ENCODE results near the gene CD209. TPM values are rescaled to one million over a fixed set of nuclear protein-coding genes. Genes with fewer than 3 reads are reported as not detected.

CD209 gene
- total RNA-seq, 1 experiment from 2014 or later: not detected

GRCh38 chr19:7744199-7744786, 3.0 kb downstream of the CD209 start:
- no peak overlapping the region for H3K4me3 ChIP-seq (ENCODE audit: low read depth in 2 of 2, low read length in 2 of 2)
- H3K27me3 ChIP-seq (ENCODE audit: control insufficient read depth, insufficient read depth, low read length): no peaks in the 10 kb centered on the region
- ChIA-PET CTCF (no interaction called here), POLR2A (no interaction called here)
- H3K27ac ChIP-seq (ENCODE audit: low read length): no peak overlapping the region
- no peaks in the 10 kb centered on the region for H3K4me1 ChIP-seq (ENCODE audit: control insufficient read depth, insufficient read depth, low read length)
- TF ChIP-seq REST (IDR thresholded peaks at IDR 0.05; ENCODE audit: insufficient read depth in 1 of 2, low read depth in 2 of 2, low read length in 1 of 2) (no peak), POLR2AphosphoS5 (IDR thresholded peaks at IDR 0.05; ENCODE audit: low read depth, low read length) (no peak), TCF7L2 (IDR thresholded peaks at IDR 0.05; ENCODE audit: low read depth, low read length) (no peak), CTCF (IDR thresholded peaks at IDR 0.05) (no peak), SIN3A (IDR thresholded peaks at IDR 0.05; ENCODE audit: borderline replicate concordance, insufficient read depth, low read depth, low read length) (no peak)
- ATAC-seq (no peak), DNase-seq (ENCODE audit: low read depth, low spot score) (no peak)
- no peaks in the 10 kb centered on the region for H3K9me3 ChIP-seq (ENCODE audit: control insufficient read depth, insufficient read depth, low read depth, low read length)
- no peaks in the 10 kb centered on the region for H3K36me3 ChIP-seq (ENCODE audit: control insufficient read depth, insufficient read depth, low read length)
- in situ Hi-C loops (cut with HindIII; ENCODE audit: low pct_unique_long_range_greater_than_20kb, low sequenced_read_pairs): no loop called here
- intact Hi-C loops (cut with micrococcal nuclease; ENCODE audit: unreplicated experiment): no loop called here
- BruUV-seq (replicated peaks): no TSS peak

GRCh38 chr19:7743425-7743841, 3.9 kb downstream of the CD209 start:
- H3K4me3 ChIP-seq (ENCODE audit: low read depth in 2 of 2, low read length in 2 of 2): no peak overlapping the region
- DNase-seq (ENCODE audit: low read depth, low spot score) (no peak), ATAC-seq (no peak)
- no peaks in the 10 kb centered on the region for H3K27me3 ChIP-seq (ENCODE audit: control insufficient read depth, insufficient read depth, low read length)
- no peaks in the 10 kb centered on the region for H3K36me3 ChIP-seq (ENCODE audit: control insufficient read depth, insufficient read depth, low read length)
- TF ChIP-seq SIN3A (IDR thresholded peaks at IDR 0.05; ENCODE audit: borderline replicate concordance, insufficient read depth, low read depth, low read length) (no peak), REST (IDR thresholded peaks at IDR 0.05; ENCODE audit: insufficient read depth in 1 of 2, low read depth in 2 of 2, low read length in 1 of 2) (no peak), CTCF (IDR thresholded peaks at IDR 0.05) (no peak), POLR2AphosphoS5 (IDR thresholded peaks at IDR 0.05; ENCODE audit: low read depth, low read length) (no peak), TCF7L2 (IDR thresholded peaks at IDR 0.05; ENCODE audit: low read depth, low read length) (no peak)
- no TSS peak for BruUV-seq (replicated peaks)
- ChIA-PET CTCF (no interaction called here), POLR2A (no interaction called here)
- H3K9me3 ChIP-seq (ENCODE audit: control insufficient read depth, insufficient read depth, low read depth, low read length): no peaks in the 10 kb centered on the region
- intact Hi-C loops (cut with micrococcal nuclease; ENCODE audit: unreplicated experiment): no loop called here
- in situ Hi-C loops (cut with HindIII; ENCODE audit: low pct_unique_long_range_greater_than_20kb, low sequenced_read_pairs): no loop called here
- no peak overlapping the region for H3K27ac ChIP-seq (ENCODE audit: low read length)
- no peaks in the 10 kb centered on the region for H3K4me1 ChIP-seq (ENCODE audit: control insufficient read depth, insufficient read depth, low read length)

Data from Panc1 (cell line).